Ovary (tissue), 9 donors: ENCODE results near the gene SLC1A5. TPM values are rescaled to one million over a fixed set of nuclear protein-coding genes. Genes with fewer than 3 reads are reported as not detected.
A peak's percentile ranks its signal among the peaks of the same experiment; 100 is the strongest.

Source experiments
- DNase-seq, 5 donors: peaks; one replicate each; pipeline ENCODE4 v3.0.0-alpha.2; 2019 to 2020
- H3K27ac ChIP-seq, 2 donors: fragments of 200-600 bp; one replicate each; pipeline versions ENCODE4 v1.5.1 to v1.8.0; 2019 to 2022
- H3K27me3 ChIP-seq: fragments of 200-600 bp; one replicate; pipeline ENCODE4 v1.8.0; 2022
- H3K36me3 ChIP-seq: fragments of 200-600 bp; sonication (generic); one replicate; pipeline ENCODE4 v1.5.1; 2019
- H3K4me1 ChIP-seq: one replicate; pipeline ENCODE4 v1.8.1; 2013; ENCODE audit warnings: mild to moderate bottlenecking, moderate library complexity; ENCODE audit not compliant: insufficient read depth
- H3K4me3 ChIP-seq: fragments of 200-600 bp; sonication (generic); one replicate; pipeline ENCODE4 v1.5.1; 2017
- H3K9me3 ChIP-seq, 2 donors: fragments of 200-600 bp in 1 of 2; sonication (generic) in 1 of 2; one replicate each; pipeline versions ENCODE4 v1.5.1 to v1.8.1; 2013 to 2019; ENCODE audit warnings: mild to moderate bottlenecking in 1 of 2, moderate library complexity in 1 of 2
- EP300 ChIP-seq: sonication (generic); formaldehyde crosslinking; IDR thresholded peaks from one replicate; pipeline ENCODE4 v1.6.1; 2017; ENCODE audit warnings: antibody characterized with exemption
- POLR2A ChIP-seq: fragments of 450-650 bp; IDR thresholded peaks from one replicate; pipeline ENCODE4 v1.6.1; 2017; ENCODE audit warnings: antibody characterized with exemption, mild to moderate bottlenecking, moderate library complexity
- WGBS, 3 donors: extraction: QIAGEN DNeasy Blood & Tissue Kit in 1 of 3; methylation state at CpG; one replicate each; pipeline versions ENCODE4 v1.1.5 to v1.1.7; 2013 to 2017; 5-methylcytosine and 5-hydroxymethylcytosine counted together
- intact Hi-C, 4 donors: fragments of 100-400 bp; cut with DNase I; formaldehyde crosslinking; loops; one replicate each; pipeline versions ENCODE4 v1.11.0 to v1.15.1; 2022 to 2023
- polyA plus RNA-seq, 2 donors: library from polyadenylated mRNA; stranded (reverse); fragments of 200-250 nt in 1 of 2; fragments of 350-450 nt in 1 of 2; fragmentation: Illumina TruSeq in 1 of 2; extraction: RNeasy Lipid Tissue Mini Kit (QIAGEN cat#74804) in 1 of 2; gene quantifications; one replicate each; pipeline ENCODE4 v1.2.3, GENCODE V29; 2013 to 2014
- total RNA-seq, 7 donors: library from RNA; depleted of rRNA in 2 of 7; stranded (reverse); fragments of >200 nt in 2 of 7; fragmentation: NEBNext Ultra II Directional in 3 of 7; extraction: Animal tissue kit (Norgen Biotek cat#: 25700) in 3 of 7; gene quantifications; one replicate each; pipeline versions ENCODE4 v1.1.0 to v1.2.4, GENCODE V29; 2016 to 2023
- TF ChIP-seq, protein P1 (sequence below), 3 donors: fragments of 450-650 bp in 2 of 3; fragments of 200-600 bp in 1 of 3; IDR thresholded peaks; one replicate each; pipeline versions ENCODE4 v1.5.1 to v1.8.0; 2016 to 2022; ENCODE audit warnings: antibody characterized with exemption in 3 of 3, mild to moderate bottlenecking in 1 of 3
- donor health status: DM: no; HTN: no; CAD: no; lungs with moderate emphysema.
- donor health status: DM: no; HTN: no; CAD: no.
- donor health status: Bipolar disorder and iron deficiency.
- donor health status: DM: yes; HTN: yes; CAD: no.
- donor health status: DM: no; HTN: no; CAD: no.
- donor health status: DM: yes; HTN: yes; CAD: no.

SLC1A5 gene
- total and polyA plus RNA-seq, 9 donors: 26.8 to 339 (median 61.6) TPM

DNA sequence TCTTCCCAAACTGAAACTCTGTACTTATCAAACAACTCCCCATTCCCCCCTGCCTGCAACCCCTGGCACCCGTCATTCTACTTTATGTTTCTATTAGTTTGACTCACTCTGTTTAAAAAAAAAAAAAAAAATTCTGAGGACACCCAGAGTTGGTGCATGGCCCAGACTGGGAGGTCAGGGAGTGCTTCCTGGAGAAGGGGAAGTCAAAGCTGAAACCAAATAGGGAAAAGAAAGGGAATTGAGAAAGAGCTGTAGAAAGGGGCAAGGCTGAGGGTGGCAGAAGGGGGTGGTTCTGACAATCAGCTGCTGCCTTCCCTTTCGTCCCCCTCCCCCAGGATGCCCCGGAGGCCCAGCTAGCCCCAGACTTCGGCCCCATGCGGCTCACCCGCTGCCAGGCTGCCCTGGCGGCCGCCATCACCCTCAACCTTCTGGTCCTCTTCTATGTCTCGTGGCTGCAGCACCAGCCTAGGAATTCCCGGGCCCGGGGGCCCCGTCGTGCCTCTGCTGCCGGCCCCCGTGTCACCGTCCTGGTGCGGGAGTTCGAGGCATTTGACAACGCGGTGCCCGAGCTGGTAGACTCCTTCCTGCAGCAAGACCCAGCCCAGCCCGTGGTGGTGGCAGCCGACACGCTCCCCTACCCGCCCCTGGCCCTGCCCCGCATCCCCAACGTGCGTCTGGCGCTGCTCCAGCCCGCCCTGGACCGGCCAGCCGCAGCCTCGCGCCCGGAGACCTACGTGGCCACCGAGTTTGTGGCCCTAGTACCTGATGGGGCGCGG lies 33.1 kb downstream of the SLC1A5 start:
- Histone ChIP-seq H3K36me3 (no peaks in the 10 kb centered on the region), H3K4me1 (no peaks in the 10 kb centered on the region), H3K27me3 (no peaks in the 10 kb centered on the region), H3K27ac (no peak overlapping the region), H3K9me3 (no peaks in the 10 kb centered on the region), H3K4me3 (no peak overlapping the region)
- DNase-seq: no peak
- 73 to 78% (median 75%) methylated on average over 35 to 39 of the region's 39 CpGs for WGBS, 3 donors
- intact Hi-C loops: loop anchor here (5.0 to 10.0 kb wide), 2 partner anchors 87 to 240 kb away; no protein-coding TSS in a partner anchor
- no peak for TF ChIP-seq POLR2A
- TF ChIP-seq, protein P1, sequence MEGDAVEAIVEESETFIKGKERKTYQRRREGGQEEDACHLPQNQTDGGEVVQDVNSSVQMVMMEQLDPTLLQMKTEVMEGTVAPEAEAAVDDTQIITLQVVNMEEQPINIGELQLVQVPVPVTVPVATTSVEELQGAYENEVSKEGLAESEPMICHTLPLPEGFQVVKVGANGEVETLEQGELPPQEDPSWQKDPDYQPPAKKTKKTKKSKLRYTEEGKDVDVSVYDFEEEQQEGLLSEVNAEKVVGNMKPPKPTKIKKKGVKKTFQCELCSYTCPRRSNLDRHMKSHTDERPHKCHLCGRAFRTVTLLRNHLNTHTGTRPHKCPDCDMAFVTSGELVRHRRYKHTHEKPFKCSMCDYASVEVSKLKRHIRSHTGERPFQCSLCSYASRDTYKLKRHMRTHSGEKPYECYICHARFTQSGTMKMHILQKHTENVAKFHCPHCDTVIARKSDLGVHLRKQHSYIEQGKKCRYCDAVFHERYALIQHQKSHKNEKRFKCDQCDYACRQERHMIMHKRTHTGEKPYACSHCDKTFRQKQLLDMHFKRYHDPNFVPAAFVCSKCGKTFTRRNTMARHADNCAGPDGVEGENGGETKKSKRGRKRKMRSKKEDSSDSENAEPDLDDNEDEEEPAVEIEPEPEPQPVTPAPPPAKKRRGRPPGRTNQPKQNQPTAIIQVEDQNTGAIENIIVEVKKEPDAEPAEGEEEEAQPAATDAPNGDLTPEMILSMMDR (IDR thresholded peaks at IDR 0.05): no peak
- no peak for TF ChIP-seq EP300

DNA sequence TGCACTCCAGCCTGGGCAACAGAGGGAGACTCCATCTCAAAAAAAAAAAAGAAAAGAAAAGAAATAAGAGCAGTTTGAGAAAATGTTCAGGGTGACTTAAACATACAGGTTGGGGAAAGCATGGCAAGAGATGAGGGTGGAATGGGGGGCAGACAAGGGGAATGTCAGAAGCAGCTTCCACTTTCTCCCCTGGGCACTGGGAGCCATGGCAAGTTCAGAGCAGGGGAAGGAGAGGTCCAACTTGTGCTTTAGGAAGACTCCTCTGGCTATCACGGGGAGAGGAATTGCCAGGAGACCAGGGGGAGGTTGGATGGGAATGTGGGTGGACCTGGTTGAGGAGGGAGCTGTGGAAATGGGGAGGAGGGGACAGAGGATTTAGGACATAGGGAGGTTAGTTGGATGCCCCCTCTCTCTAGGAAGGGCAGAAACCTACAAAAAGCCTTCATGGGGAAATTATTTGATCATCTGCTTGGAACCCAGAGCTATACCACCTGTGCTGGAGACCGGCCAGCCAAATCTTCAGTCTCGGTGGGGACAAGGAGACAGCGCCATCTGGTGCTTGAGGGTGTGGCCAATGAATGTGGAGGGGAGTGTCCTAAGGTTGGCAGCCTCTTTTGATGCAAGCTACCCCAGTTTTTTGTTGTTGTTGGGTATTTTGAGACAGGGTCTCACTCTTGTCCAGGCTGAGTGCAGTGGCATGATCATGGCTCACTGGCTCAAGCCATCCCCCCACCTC lies 34.8 kb downstream of the SLC1A5 start:
- peak in 2 of 5 donors; percentile 62 to 68 for DNase-seq
- intact Hi-C loops: loop anchor here (5.0 to 10.0 kb wide), 2 partner anchors 239 to 241 kb away; no protein-coding TSS in a partner anchor
- Histone ChIP-seq H3K4me3 (no peak overlapping the region), H3K9me3 (no peaks in the 10 kb centered on the region), H3K4me1 (no peaks in the 10 kb centered on the region), H3K27me3 (no peaks in the 10 kb centered on the region), H3K27ac (no peak overlapping the region), H3K36me3 (no peaks in the 10 kb centered on the region)
- no peak for TF ChIP-seq EP300
- no peak for TF ChIP-seq POLR2A
- TF ChIP-seq, protein P1 (IDR thresholded peaks at IDR 0.05): no peak
- WGBS, 3 donors: 18 to 37% (median 24%) methylated on average over 4 of the region's 4 CpGs

DNA sequence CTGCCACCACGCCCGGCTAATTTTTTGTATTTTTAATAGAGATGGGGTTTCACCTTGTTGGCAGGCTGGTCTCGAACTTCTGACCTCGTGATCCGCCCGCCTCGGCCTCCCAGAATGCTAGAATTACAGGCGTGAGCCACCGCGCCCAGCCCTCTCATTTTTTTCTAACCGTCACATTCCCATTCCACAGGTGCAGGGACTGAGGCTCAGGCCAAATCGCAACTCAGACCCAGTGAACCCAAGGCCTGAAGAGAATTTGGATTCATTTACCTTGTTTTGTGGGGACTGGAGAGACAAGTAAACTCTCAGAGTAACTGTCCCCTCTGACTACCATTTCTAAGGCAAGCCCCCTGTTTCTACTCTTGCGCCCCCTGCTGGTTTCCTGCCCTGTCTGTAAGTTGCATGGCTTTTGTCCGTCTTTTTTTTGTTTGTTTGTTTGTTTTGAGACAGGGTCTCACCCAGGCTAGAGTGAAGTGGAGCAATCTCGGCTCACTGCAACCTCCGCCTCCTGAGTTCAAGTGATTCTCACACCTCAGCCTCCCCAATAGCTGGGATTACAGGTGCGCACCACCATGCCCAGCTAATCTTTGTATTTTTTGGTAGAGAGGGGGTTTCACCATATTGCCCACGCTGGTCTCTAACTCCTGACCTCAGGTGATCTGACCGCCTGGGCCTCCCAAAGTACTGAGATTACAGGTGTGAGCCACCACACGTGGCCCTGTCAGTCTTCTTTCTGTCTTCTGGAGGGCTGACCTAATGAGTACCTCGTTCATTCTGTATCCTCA lies 39.9 kb downstream of the SLC1A5 start:
- Histone ChIP-seq H3K27ac (no peak overlapping the region), H3K9me3 (no peaks in the 10 kb centered on the region), H3K27me3 (no peaks in the 10 kb centered on the region), H3K4me1 (peaks cover 11% of the 10 kb centered on the region), H3K4me3 (no peak overlapping the region), H3K36me3 (no peaks in the 10 kb centered on the region)
- TF ChIP-seq EP300: no peak
- TF ChIP-seq, protein P1 (IDR thresholded peaks at IDR 0.05): peak; percentile 22 to 38 (median 36)
- 83 to 88% (median 83%) methylated on average over 21 of the region's 21 CpGs for WGBS, 3 donors
- DNase-seq: peak in 4 of 5 donors; percentile 65 to 79 (median 71)
- intact Hi-C loops: loop anchor here in 1 of 4 donors (10.0 kb wide), 1 partner anchor 144 kb away; the partner anchor contains the start of gene CALM3
